Measurements from ENCODE around the gene C7. TPM values are rescaled to one million over a fixed set of nuclear protein-coding genes. Genes with fewer than 3 reads are reported as not detected.

The C7 gene
- total and polyA plus RNA-seq, 2 of the 13 experiments (the other 11 are each of a cell fraction or from before 2014, with no cell fraction given): 1.7 to 3.5 TPM

DNA sequence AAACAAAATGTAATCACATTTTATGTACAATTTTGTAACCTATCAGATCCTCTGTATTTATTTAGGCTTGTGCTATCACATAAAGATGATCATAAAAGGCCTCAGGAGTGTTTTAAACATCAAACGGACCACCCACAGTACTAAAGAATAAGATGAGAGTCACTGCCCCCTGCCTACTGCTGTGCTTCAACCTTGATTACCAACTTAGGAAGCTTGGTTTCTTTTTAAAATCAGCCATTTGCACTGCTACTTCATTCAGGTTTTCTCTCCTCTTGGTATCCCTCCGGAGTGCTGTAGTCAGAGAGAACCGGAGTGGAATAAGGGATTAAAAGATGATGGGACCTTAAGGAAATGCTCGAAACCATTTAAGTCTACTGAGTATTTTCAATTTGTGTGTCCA lies 6.9 kb downstream of the C7 start:
- FAIRE-seq (no peak), ATAC-seq (no peak), DNase-seq (ENCODE audit: low spot score) (no peak)
- WGBS (ENCODE audit: low lambda C conversion rate): 52% methylated on average over 4 of the region's 4 CpGs
- CTCF ChIA-PET (ENCODE audit: low intra/inter-chr PET ratio, low total read pairs): no interaction called here
- no peaks in the 10 kb centered on the region for H3K9me3 ChIP-seq (ENCODE audit: low read length)
- H3K27me3 ChIP-seq (ENCODE audit: control insufficient read depth in 1 of 2, insufficient read depth in 2 of 2, low read length in 2 of 2): no peaks in the 10 kb centered on the region; a peak in 1 of 5 replicates
- no peak overlapping the region for H3K4me3 ChIP-seq (replicated peaks in 1 of 3; ENCODE audit: insufficient read depth in 1 of 3, low read depth in 2 of 3, low read length in 3 of 3)
- no peaks in the 10 kb centered on the region for H3K4me1 ChIP-seq (ENCODE audit: insufficient read depth, low read length)
- no peaks in the 10 kb centered on the region for H4K20me1 ChIP-seq (ENCODE audit: insufficient read depth, low read length)
- no peak overlapping the region for H3K4me2 ChIP-seq (ENCODE audit: low read depth, low read length)
- H3K79me2 ChIP-seq (ENCODE audit: insufficient read depth, low read length): no peaks in the 10 kb centered on the region
- in situ Hi-C loops (cut with HindIII; ENCODE audit: extremely low pct_ligation_motif_present, low pct_unique_long_range_greater_than_20kb): no loop called here
- BruUV-seq (replicated peaks): no TSS peak
- no peak for TF ChIP-seq ATAD3A (CRISPR knock-in tag; IDR thresholded peaks at IDR 0.05)
- H3K27ac ChIP-seq (ENCODE audit: extremely low read length, insufficient read depth, low read length): no peak overlapping the region
- POLR2A ChIA-PET: no interaction called here
- intact Hi-C loops (cut with micrococcal nuclease; ENCODE audit: unreplicated experiment): no loop called here
- no peak overlapping the region for H3K9ac ChIP-seq (ENCODE audit: insufficient read depth, low read depth, low read length)
- no peak overlapping the region for H2AFZ ChIP-seq (ENCODE audit: low read length)
- no peaks in the 10 kb centered on the region for H3K36me3 ChIP-seq (replicated peaks in 1 of 2; ENCODE audit: control insufficient read depth in 1 of 2, insufficient read depth in 2 of 2, low read length in 2 of 2)

DNA sequence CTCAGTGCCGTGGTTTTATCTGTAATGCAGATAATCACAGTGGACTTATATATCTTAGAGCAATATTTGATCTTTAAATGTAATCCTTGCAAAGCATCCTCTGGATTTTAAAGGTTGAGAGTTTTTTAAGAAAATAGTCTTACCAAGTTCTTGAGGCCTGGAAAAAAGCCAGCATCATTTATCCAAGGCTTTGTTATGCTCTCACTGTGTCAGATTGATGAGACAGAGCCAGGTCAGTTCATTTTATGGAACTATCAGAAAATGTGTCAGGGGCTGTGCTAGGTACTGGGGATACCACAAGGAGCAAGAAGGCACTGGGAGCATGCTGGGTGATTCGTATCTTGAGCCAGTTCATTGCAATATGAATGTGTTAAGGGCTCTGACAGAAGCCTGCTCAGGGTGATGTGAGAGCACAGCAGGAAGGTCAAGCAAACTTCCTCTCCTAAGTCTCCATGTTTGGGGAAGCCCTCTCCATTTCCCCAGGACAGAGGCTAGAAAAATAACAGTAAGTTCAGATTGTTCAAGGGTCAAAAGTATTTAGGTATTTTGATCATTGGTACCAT lies 19.7 kb downstream of the C7 start:
- FAIRE-seq: no peak
- no peak for DNase-seq (ENCODE audit: low spot score)
- in situ Hi-C loops (cut with HindIII; ENCODE audit: extremely low pct_ligation_motif_present, low pct_unique_long_range_greater_than_20kb): no loop called here
- no peak overlapping the region for H3K4me3 ChIP-seq (replicated peaks in 1 of 3; ENCODE audit: insufficient read depth in 1 of 3, low read depth in 2 of 3, low read length in 3 of 3)
- no peak overlapping the region for H3K9ac ChIP-seq (ENCODE audit: insufficient read depth, low read depth, low read length)
- no peaks in the 10 kb centered on the region for H3K79me2 ChIP-seq (ENCODE audit: insufficient read depth, low read length)
- no peak overlapping the region for H3K4me2 ChIP-seq (ENCODE audit: low read depth, low read length)
- no peak overlapping the region for H3K27ac ChIP-seq (ENCODE audit: extremely low read length, insufficient read depth, low read length)
- H2AFZ ChIP-seq (ENCODE audit: low read length): no peak overlapping the region
- peaks cover 25% of the 10 kb centered on the region for H3K9me3 ChIP-seq (ENCODE audit: low read length)
- no TSS peak for BruUV-seq (replicated peaks)
- no peaks in the 10 kb centered on the region for H3K27me3 ChIP-seq (ENCODE audit: control insufficient read depth in 1 of 2, insufficient read depth in 2 of 2, low read length in 2 of 2)
- no peaks in the 10 kb centered on the region for H3K36me3 ChIP-seq (replicated peaks in 1 of 2; ENCODE audit: control insufficient read depth in 1 of 2, insufficient read depth in 2 of 2, low read length in 2 of 2)
- ChIA-PET POLR2A (no interaction called here), CTCF (ENCODE audit: low intra/inter-chr PET ratio, low total read pairs) (no interaction called here)
- intact Hi-C loops (cut with micrococcal nuclease; ENCODE audit: unreplicated experiment): no loop called here
- no peaks in the 10 kb centered on the region for H3K4me1 ChIP-seq (ENCODE audit: insufficient read depth, low read length)
- no peak for ATAC-seq
- WGBS (ENCODE audit: low lambda C conversion rate): 0% methylated on average over 1 of the region's 2 CpGs
- H4K20me1 ChIP-seq (ENCODE audit: insufficient read depth, low read length): no peaks in the 10 kb centered on the region
- TF ChIP-seq ZNF724P (CRISPR knock-in tag; IDR thresholded peaks at IDR 0.05; ENCODE audit: borderline replicate concordance) (no peak), ISX (CRISPR knock-in tag; conservative IDR thresholded peaks at IDR 0.05) (no peak), NFATC3 (CRISPR knock-in tag; IDR thresholded peaks at IDR 0.05) (no peak), TSC22D2 (CRISPR knock-in tag; IDR thresholded peaks at IDR 0.05; ENCODE audit: borderline replicate concordance) (no peak), PRPF4 (IDR thresholded peaks at IDR 0.05; ENCODE audit: low read depth, low read length, poor library complexity, severe bottlenecking) (no peak), SRSF4 (IDR thresholded peaks at IDR 0.05; ENCODE audit: low read depth, low read length, poor library complexity, severe bottlenecking) (no peak), MEF2D (CRISPR knock-in tag; IDR thresholded peaks at IDR 0.05) (no peak), SP4 (CRISPR knock-in tag; IDR thresholded peaks at IDR 0.05) (no peak), KAT2B (IDR thresholded peaks at IDR 0.05; ENCODE audit: borderline replicate concordance, low read depth, low read length) (no peak), ZNF138 (CRISPR knock-in tag; IDR thresholded peaks at IDR 0.05; ENCODE audit: low read depth) (no peak), ZNF343 (CRISPR knock-in tag; IDR thresholded peaks at IDR 0.05) (no peak), ZFYVE20 (CRISPR knock-in tag; IDR thresholded peaks at IDR 0.05; ENCODE audit: borderline replicate concordance, low read depth) (no peak)
- TF ChIP-seq, protein P1, sequence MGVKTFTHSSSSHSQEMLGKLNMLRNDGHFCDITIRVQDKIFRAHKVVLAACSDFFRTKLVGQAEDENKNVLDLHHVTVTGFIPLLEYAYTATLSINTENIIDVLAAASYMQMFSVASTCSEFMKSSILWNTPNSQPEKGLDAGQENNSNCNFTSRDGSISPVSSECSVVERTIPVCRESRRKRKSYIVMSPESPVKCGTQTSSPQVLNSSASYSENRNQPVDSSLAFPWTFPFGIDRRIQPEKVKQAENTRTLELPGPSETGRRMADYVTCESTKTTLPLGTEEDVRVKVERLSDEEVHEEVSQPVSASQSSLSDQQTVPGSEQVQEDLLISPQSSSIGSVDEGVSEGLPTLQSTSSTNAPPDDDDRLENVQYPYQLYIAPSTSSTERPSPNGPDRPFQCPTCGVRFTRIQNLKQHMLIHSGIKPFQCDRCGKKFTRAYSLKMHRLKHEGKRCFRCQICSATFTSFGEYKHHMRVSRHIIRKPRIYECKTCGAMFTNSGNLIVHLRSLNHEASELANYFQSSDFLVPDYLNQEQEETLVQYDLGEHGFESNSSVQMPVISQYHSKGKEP (CRISPR knock-in tag; IDR thresholded peaks at IDR 0.05): no peak
- TF ChIP-seq, protein P2, sequence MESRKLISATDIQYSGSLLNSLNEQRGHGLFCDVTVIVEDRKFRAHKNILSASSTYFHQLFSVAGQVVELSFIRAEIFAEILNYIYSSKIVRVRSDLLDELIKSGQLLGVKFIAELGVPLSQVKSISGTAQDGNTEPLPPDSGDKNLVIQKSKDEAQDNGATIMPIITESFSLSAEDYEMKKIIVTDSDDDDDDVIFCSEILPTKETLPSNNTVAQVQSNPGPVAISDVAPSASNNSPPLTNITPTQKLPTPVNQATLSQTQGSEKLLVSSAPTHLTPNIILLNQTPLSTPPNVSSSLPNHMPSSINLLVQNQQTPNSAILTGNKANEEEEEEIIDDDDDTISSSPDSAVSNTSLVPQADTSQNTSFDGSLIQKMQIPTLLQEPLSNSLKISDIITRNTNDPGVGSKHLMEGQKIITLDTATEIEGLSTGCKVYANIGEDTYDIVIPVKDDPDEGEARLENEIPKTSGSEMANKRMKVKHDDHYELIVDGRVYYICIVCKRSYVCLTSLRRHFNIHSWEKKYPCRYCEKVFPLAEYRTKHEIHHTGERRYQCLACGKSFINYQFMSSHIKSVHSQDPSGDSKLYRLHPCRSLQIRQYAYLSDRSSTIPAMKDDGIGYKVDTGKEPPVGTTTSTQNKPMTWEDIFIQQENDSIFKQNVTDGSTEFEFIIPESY (CRISPR knock-in tag; IDR thresholded peaks at IDR 0.05): no peak
